GDM1 (cell line): ENCODE data around the gene TAF15.
A peak's percentile ranks its signal among the peaks of the same experiment; 100 is the strongest.

Experiments used
- DNase-seq: peaks from one replicate; lab custom pipeline; 2025; lab: John Stamatoyannopoulos, UW

The TAF15 gene

DNA sequence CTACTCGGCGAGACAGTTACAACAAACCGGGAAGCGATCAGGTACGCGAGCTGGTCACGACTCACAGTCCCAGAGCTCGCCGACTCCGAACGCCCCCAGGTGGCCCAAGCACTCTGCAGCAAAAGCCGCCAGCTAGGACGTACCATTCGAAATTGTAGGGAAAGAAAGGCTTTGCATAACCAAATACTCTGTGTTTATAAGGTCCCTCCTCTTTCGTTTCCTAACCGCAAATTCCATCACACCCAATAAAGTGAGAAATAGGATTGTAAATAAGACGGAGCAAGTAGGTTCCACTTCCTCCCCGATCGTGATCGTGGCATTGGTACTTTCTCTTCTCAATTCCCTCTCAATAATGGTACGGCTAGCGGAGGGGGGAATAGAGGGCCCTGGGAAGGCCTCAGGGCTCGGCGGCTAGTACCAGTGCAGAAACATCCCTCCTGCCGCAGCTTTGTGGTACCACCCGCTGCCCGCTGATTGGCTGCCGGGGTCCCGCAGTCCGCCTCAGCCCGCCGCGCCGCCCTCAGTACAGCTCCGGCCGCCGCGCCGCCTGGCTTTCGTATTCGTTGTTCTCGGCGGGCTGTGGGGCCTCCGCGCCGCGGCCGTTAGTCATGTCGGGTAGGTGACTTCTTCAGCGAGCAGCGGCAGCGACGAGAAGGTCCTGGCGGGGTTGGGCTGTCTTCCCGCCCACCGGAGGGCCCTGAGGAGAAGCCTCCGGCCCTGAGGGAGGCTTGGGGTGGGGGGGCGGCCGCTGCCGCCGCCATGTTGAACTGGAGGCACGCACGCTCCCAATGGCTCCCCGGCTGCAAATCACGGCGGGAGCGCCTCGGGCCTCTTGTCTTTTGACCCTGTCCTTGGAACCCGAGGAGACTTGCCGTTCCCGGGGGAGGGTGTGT, at the start of gene TAF15:
Gene TAF15 (plus strand): TSS at position 523 of the 893 bp plus-strand sequence. CDS start 86 bp downstream, at position 609.
- peak; percentile 97 for DNase-seq

DNA sequence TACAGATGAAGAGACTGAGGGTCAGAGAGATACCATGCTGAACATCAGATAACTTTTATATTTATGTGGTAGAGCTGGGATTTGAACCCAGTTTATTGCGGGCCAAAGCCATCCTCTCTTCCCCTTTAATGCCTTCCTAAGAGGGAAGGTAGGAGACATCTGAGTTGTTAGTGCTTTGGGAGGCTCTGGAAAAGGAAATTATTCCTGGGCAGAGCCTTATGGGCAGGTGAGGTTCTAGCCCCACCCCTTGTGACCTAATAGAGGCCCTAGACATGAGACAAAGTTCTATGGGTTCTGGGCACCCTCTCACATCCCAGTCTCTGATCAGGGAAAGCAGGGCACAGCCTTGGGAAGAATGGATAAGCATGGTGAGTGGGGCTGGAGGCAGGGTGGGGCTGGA, 48.7 kb upstream of the TAF15 start, which contains the start of gene C17orf50:
Gene C17orf50 (plus strand): TSS at position 301 of the 400 bp plus-strand sequence. CDS start 55 bp downstream, at position 356.
- no peak for DNase-seq

DNA sequence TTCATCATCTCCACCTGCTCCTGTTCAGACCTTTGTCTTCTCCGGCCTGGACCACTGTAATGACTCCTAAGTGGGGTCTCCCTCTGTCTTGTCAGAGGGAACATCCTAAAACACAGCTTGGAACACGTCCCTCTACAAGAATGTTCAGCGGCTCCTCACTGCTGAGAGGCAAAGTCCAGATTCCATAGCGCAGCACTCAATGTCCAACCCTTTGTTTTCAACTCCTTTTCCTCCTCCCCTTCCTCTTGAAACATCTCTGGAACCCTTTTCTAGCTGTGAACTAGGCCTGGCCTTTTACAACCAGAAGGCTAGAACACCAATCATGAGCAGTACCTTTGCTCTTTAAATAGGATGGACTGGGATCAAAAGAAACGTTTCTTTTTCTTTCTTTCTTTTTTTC, 47.7 kb upstream of the TAF15 start:
- DNase-seq: no peak

DNA sequence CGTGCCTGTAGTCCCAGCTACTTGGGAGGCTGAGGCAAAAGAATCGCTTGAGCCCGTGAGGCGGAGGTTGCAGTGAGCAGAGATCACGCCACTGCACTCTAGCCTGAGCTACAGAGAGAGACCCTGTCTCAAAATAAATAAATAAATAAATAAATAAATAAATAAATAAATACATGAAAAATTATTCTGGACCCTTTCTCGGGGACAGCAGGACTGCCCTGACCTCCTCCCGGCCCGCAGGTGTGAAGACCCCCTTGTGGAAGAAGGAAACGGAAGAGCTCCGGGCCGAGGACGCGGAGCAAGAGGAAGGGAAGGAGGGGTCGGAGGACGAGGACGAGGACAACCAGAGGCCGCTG, 45.5 kb upstream of the TAF15 start:
- no peak for DNase-seq

DNA sequence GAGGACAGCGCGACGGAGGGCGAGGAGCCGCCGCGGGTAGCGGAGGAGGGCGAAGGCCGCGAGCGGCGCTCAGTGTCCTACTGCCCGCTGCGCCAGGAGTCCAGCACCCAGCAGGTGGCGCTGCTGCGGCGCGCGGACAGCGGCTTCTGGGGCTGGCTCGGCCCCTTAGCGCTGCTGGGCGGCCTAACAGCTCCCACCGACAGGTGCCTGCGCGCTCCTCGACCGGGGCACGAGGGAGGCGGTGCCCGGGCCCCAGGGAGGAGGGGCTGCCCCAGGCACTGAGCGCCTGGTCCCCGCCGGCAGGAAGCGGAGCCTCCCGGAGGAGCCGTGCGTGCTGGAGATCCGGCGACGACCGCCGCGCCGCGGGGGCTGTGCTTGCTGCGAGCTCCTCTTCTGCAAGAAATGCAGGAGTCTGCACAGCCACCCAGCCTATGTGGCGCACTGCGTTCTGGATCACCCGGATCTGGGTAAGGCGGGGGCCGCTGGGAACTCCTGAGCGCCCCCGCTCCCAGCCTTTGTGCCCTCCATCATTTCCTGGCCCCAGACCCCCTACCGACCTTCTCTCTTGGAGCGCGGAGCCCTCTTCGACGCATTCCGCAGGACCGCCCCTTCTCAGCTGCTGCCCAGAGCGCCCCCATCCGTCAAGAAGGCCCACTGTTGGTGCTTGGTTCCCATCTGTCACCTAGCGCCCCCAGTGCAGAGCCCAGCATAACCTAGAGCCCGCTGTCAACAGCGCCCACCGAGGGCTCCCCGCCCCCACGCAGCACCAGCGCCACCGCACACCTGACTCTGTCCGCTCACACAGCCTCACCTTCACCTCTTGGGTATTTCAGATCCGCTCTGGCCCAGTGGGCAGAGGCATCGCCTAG, 44.9 kb upstream of the TAF15 start:
- DNase-seq: peak; percentile 92

DNA sequence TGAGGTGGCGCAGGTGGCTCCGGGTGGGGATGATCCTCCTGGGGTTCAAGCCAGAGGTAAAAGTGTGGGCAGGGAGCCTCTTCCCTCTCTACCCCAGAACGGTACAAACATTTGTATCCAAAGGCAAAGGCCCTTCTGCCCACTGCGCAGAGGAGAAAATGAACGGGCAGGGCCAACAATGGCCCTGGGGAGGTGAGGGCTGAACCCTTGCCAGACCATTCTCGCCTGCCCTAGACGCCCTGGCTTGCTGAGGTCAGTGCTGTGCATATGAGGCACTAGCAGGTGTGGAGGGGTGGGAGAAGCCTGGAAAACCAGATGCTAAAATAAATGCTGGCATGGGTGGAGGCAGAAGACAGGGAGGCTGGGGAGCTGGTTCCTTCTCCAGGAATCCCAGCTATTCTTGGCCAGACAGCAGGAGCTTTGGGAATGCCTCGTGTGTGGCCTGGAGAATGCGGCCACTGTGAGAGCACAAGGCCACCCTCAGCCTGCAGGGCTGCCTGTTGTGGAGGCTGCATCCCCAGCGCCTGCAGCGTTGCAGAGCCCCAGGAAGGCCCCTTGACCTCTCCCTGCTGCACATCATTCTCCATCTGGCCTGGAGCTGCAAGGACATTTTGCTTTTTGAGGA, 44.1 kb upstream of the TAF15 start:
- DNase-seq: no peak

DNA sequence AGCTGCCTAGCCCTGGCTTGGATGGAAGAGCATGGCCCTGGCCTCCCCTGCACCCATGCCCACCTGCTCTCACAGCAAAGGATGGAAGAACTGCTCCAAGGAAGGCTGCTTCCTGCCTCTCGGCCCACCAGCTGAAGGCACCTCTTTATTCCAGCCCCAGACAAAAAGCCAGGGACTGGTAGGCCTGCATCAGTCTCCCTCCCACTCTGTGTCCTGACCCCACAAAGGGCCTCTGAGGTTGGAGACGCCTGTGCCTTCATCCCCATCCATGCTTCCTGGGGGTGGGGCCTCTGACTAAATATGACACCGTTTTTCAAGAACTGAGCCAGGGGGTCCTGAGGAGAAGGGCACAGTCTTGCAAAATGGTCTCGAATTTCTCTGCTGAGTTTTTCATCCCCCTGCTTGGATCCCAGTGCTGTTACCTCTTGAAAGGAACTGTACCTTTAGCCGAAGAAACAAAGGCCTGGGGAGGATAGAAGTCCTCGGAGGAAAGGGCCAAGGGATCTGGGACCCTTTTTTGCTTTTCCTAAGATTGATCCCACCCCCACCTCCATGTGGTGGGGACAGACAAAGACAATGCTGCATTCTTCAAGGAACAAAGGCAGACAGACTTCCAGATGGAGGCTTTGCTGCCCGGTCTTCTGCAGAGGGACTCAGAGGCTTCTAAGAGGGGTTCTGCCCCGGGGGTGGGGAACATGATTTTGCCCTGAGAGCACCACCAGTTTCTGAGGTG, 43.4 kb upstream of the TAF15 start:
- no peak for DNase-seq

DNA sequence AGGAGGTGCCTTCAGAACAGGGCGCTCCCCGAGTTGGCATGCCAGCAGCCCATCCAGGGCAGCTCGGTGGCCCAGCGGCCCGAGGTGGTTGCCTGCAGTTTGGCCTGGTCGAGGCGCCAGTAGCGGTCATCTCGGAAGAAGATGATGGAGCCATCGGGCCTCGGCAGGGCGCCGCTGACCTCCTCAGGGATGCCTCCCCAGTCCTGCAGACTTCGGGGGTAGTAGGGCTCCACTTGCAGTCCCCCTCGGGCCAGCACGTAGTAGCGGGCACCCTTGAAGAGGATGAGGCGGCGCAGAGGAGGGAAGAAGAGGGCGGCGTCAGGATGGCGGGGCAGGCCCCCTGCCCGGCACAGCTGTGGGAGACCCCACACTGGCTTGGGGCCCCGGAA, 42.8 kb upstream of the TAF15 start:
- no peak for DNase-seq

DNA sequence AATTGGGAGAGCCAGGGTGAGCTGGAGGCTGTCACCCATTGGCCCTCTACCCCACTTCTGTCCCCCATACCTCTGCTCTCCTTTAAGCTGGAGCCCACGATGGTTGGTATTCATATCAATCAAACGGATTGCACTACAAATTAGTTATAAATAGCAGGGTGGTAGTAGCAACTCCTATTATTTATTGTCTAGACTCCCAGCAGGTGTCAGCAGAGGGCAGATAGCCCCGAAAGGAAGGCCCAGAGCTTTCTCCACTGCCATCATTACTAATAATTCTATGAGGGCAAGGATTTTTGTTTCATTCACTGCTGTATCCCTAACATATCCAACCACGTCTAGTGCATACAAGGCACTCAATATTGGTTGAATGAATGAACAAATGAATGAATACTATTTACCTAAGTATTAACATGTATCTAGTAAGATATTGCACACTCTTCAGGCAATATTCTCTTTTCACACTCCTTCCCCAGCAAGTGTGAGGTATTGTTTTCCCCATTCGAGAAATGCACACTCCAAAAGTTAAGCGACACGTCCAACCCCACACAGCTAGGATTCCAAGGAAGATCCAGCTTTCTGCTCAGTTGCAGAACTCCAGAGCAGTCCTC, 42.3 kb upstream of the TAF15 start:
- DNase-seq: no peak

DNA sequence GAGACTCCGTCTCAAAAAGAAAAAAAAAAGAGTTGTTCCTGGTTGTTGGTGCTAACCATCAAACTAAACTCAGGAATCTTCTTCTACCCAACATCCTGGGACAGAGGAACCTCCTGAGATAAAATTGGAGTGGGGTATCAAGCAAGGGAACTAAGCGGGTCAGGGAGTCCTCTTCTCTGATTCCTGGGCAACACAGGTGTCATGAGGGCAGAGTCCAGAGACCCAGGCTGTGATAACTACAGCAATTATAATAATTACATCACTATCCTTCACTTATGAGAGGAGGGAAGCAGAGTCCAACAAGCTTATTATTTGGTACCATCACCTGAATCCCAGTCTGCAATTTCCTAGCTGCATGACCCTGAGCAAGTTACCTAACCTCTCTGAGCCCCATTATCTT, 40.5 kb upstream of the TAF15 start:
- DNase-seq: no peak

DNA sequence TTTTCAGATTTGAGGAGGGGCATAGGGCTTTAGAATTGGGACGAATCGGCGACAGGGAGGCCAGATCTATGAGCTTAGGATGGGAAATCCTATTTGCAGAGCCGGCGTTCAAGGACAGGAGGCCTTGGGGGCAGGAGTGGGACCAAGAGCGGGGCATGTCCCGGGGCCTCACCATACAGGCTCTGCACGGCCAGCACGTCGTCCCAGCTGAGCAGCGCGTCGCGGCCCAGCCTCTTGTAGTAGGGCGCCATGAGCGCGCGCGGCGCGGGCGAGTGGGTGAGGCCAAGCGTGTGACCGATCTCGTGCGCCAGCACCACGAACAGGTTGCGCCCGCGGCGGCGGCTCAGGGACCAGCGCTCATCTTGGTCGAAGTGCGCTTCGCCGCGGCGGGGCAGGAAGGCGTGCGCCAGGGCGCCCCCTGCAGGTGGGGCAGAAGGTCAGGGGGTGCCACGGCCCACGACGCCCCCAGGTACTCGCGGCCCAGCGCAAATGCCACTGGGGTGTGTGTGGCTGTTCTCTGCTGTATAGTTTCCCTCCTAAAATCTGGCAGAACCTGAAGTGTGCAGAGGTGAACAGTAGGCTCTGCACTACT, 39.3 kb upstream of the TAF15 start:
- no peak for DNase-seq

DNA sequence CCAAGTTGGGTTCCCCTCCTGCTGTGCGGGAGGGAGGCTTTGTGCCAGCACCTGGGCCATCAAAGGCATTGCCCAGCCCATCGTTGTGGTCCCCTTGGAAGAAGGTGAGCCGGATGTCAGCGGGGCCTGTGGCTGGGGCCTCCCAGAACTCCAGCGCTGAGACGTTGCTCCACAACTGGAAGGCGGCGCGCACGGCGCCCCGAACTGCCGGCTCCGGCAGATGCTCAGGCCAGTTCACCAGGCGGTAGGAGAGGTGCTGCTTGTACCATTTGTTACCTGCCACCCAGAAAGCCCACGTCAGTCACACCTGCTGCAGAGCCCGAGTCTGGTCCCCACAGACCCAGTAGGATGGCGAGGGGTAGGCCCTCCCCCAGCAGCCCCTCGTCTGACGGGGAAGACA, 36.2 kb upstream of the TAF15 start:
- DNase-seq: no peak

DNA sequence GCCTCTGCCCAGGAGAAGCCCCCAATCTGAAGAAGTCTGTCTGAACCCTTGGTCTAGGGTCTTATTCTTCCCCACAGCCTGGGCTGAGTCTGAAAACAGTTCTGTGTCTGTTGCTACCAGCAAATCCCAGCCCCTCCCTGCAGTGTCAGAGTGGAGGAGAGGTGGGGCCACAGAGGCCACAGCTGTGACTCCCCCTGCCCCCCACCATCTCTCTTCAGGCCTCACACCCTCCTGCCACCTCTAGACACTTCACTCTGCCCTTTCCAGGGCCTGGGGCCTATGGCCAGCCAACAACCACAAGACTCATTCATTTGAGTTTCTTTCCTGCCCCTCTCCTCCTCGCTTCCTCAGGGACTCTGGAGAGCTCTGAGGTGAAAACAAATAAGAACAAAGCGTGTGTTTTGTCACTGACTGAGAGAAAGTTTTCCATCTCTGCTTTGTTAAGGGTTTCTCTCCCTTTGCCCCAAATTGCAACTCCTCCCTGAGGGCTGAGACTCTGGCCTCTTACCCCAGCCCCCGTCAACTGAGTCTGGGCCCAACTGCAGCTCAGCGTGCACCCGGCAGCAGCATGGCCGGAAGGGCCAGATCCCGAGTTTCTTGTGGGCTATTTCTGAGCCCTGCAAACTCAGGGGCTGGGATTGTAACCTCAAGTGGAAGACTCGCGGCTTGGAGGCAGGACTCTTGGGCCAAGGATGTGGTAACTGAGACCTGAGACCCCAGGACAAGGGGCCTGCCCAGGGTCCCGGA, 35.4 kb upstream of the TAF15 start:
- peak; percentile 25 for DNase-seq

DNA sequence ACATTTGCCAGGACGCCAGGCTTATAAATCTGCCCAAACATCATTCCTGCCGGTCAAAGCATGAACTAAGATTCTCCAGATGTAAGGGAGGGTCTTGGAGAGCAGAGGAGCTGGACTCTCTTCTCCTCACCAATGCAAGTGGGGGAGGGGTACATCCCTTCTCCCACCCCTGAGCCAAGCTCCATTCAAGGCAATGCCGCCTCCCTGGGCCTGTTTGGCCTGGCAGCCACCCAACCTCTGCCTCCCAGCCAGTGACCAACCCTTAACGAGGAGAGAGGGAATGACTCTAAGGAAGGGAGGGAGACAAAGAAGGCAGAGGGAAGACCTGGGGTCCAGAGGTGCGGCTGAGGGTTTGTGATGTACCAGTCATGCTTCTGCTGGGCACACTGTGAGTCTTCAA, 34.8 kb upstream of the TAF15 start:
- no peak for DNase-seq

DNA sequence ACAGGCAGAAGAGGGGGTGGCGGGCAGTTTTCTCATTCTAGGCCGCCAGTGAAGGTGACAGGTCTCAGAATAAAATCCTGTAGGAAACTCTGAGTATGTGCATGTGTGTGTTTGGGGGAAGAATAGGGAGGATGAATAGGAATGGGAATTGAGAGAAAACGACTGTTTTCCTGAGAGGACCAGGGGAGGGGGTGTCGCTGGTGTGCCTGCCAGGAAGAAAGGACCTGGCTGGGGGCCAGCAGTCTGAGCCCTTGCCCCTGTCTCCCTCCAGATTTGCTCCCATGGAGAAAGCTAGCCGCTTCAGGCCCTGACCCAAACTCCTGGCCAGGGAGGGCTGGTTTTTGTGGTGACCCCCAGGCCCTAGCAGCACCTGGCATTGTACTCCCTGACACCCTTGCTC, 34.2 kb upstream of the TAF15 start:
- DNase-seq: no peak

DNA sequence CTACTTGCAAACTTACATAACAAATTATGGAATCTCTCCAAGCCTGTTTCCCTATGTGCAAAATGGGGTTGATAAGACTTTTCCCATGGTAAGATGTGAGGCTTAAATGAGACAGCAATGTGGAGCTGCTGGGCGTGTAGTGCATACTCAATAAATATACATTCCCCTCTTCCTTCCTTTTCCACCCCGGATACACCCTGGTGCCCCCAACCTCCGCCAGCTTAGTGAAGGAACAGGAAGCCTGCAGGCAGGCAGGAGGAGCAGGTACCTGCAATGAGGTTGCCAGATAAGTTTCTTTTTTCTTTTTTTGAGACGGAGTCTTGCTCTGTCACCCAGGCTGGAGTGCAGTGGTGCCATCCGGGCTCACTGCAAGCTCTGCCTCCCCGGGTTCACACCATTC, 33.7 kb upstream of the TAF15 start:
- no peak for DNase-seq

DNA sequence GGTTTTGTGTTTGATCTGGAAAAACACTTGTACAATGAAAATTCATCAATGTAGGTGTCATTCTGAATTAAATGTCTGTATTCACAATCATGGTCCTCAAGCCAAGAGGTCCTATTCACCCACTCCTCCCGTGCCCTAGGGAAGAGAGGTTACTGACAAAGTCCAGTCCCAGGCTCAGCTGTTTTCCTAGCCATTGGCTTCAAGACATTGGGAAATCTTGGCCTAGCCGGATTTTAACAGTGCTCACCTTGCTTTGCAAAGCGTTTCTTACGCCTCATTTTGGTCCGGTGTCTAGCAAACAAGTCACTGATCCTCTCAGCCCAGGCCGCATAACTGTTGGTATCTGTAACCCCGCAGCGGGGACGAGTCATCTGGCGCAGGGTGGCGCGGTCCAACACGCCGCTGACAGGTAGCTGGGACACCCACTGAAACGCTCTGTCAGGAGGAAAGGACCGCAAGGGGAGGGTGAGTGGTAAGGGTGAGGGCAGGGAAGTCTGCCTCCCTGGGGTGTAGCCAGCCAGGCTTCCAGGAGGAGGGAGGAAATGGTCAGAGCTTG, 30.6 kb upstream of the TAF15 start:
- DNase-seq: no peak

DNA sequence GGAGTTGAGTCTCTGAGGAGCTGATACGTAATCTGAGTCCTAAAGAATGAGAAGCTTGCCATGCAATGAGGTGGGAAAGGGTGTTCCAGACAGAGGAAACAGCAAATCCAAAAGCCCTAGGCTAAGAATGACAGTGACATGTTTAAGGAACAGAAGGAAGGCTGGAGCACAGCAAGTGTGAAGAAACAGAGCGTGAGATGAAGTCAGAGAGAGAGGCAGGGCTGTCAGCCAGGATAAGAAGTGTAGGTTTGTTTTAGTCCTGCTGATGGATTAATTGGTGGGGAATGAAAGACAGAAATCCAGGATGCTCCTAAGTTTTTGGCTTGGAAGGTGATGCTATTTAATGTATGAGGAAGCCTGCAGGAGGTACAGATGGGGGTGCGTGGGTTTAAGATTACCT, 28.3 kb upstream of the TAF15 start:
- DNase-seq: no peak

DNA sequence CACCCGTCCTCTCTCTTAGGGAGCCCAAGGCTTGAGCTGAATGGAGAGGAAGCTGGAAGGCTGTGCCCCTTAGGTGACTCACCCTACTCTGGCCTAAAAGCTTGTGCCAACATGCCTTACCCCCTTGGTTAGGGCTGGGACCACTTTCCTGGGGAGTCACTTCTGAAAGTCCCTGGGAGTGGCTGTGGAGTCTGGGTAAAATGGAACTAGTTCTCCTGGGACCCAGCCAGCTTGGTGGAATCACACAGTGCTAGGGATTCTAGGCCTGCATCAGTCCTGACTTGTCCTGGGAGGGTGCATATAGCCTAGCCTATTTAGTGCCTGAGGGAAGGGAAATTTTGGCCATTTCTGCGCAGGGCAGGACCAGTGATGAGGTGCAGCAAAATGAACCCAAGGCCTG, 24.4 kb upstream of the TAF15 start:
- no peak for DNase-seq

DNA sequence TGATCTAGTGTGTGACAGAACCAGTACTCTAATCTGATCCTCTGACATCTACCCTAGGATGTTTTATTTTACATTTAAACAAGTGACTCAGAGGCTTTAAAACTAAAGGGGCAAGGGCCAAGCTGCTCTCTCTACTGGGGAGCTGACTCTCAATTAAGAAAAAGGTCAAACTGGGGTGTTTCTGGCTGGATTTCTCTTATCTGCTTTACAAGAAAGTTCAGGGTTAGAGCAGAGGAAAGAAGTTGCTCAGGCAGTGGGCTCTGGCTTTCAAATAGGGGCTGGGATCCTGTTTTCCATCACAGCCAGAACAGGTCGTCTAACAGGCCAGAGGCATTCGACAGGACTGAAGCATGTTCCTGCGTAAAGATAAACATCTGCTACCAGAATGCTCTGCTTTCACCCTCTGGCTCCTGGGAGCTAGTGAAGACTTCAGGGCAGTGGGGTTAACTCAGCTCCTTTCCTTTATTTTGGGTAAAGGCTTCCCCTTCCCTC, 22.3 kb upstream of the TAF15 start:
- no peak for DNase-seq
